Medulla oblongata (tissue), 1 donor: ENCODE results near the gene NR6A1.

Experiments
- DNase-seq: peaks from one replicate; pipeline ENCODE4 v3.0.0-alpha.2; 2015; ENCODE audit errors: extremely low spot score

The NR6A1 gene

DNA sequence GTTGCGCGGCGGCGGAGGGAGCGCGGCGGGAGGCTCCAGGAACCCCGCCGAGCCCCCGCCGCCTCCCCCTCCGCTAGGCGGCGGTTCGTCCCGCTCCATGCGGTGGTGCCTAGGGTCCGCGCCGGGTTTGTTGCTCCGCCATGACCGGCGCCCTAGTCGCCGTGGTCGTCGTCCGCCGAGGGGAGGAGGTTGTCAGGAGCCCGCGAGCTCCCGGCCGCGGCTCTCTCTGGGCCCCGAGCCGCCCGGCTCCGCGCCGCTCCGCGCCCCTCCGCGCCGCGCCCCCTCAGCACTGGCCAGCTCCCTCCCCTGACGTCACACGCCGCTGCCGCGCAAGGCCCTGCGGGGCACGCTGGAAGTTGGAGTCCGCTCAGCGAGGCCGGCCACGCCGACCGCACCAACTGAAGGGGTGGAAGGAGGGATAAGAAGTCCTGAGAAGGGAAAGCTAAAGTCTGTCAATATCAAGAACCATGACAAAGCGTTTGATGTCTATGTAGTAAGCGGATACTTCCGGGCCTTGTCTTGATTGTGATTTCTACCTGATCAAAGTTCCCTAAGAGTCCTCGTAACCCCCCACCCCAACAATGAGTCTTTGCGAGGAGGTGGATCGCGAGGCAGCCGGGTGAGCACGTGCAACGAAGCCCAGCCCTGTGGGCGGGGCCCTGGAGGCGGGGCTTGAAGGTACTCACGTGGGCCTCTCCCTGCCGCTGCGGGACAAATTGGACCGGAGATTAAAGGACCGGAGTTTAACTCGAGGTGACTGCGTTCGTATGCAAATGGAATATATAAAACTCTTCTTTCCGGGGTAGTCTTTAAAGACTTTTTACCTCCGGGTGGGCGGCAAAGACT is at the start of gene NR6A1:
Gene NR6A1 (minus strand): TSS at position 291 of the 846 bp plus-strand sequence.
- peak; percentile 98 for DNase-seq

DNA sequence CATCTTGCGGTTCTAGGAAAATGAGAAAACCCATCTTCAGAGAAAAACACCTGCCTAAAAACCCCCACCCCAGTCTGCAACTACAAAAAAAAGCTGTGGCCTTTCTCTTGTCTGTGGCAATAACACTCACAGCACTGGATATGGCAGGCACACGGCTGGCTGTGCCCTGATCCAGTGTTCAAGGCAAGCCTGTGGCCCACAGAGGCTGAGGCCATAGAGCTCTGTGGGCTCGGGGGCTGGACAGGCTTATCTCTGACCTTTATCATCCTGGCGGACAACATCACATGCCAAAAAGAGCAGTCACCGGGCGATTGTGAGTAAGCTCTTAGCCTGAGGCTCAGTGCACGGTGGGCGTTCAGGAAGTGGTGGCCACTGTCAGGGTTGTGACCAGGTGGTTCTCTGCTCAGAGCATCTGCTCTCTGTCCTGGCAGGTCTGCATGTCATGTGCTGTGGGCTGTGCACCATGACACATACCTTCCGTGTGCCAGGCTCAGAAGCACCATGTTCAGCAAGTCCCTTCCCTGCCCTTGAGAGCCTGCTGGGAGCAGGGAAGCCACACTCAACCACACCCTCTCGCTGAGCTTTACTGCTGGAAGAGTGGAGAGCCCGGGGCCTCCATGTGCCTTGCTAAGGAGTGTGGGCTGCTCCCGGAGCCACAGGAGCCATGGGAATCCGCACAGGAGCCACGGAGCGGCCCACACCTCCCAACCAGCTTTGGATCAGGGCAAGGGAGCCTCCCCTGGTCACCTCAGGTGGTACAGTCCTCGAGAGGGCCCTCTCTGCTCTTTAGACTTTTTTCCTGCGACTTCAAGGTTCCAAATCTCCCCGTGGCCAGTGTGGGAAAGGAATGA is 47.5 kb upstream of the NR6A1 start:
- no peak for DNase-seq

DNA sequence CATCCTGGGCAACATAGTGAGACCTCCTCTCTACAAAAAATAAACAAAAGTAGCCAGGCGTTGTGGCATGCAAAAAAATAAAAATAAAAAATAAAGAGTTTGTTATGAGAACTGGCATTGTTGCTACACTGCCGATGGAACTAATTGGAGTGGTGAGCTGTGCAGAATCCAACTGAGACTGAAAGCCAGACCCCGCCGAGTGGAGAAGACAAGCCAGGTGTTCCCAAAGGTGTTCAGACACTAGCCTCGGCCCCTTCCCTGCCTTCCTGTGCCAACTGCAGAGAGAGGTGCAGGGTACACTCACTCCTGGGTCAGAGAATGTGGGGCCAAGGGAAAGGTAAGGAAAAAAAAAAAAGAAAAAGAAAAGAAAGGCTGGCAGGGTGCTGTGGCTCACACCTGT is 44.5 kb upstream of the NR6A1 start:
- DNase-seq: no peak

DNA sequence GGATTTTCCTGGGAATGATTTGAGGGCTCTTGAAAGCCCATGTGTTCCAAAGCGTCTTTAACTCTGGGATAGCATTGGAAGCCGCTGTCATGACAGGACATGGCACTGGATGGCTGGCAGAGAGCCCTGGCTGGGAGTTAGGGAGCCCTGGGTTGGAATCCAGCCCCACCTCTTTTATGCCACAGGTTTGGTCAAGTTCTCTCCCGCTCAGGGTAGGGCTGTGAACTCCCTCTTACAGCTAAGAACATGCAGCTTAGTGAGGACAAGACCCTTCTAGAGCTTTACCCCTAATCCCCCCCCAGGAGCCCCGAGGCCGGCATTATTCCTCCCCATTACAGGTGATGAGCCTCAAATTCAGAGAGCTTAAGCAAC is 43.0 kb upstream of the NR6A1 start:
- no peak for DNase-seq

DNA sequence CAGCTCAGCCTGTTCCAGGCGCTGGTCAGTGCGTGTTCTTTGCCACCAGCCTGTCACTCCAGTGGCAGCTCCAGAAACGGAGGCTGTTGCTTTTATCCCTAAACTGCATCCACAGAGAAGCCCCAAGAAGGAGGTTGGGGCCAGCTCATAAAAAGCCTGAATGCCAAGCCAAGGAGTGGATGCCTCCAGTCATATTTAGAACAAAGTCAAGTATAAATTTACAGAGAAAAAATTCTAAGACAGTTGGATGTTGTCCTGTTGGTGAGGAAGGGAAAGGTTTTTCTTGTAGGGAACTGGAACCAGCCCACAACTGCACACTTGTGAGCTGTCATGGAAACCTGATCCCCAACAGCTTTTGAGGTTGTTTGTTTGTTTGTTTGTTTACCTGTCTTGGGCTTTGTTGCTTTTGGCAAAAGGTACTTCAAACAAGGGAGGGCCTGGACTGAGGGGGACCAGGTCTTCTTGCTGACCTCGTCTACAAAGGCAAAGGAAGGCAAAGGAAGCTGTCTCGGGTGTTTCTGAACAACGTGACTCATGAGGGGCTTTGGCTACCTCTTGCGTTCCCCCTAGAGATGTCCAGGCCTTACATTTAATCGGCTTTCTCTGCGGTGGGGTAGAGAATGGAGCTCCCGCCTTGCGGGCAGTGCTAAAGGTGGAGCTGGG is 42.5 kb upstream of the NR6A1 start:
- DNase-seq: no peak

DNA sequence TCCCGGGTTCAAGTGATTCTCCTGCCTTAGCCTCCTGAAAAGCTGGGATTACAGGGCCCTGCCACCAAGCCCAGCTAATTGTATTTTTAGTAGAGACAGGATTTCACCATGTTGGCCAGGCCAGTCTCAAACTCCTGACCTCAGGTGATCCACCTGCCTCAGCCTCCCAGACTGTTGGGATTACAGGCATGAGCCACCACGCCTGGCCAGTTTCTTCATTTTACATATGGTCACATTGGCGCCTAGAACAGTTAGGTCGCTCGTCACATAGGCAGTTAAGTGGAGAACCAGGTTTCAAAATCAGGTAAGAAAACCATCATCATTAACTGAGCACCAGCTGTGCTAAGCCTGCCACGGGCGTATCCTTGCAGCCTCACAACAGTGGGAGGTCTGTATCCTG is 41.9 kb upstream of the NR6A1 start:
- no peak for DNase-seq

DNA sequence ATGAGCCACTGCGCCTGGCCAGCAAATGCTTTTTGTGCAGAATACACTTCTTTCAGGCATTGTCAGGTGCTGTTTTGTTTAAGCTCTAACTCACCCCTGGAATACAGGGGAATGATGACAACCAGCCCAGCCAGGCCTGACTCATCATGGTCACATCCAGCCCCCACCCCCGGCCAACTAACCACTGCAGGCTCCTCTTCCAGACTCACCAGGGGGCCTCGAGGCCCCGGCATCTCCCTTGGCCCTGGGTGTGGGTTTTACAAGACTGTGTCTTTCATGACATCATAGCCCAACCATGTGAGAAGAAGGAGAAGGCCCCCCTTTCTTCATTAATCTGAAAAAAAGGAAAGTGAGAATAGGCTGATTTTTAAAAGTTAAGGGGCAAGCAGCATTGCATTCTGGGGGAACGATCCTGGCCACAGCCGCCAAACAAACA is 41.3 kb upstream of the NR6A1 start:
- no peak for DNase-seq

DNA sequence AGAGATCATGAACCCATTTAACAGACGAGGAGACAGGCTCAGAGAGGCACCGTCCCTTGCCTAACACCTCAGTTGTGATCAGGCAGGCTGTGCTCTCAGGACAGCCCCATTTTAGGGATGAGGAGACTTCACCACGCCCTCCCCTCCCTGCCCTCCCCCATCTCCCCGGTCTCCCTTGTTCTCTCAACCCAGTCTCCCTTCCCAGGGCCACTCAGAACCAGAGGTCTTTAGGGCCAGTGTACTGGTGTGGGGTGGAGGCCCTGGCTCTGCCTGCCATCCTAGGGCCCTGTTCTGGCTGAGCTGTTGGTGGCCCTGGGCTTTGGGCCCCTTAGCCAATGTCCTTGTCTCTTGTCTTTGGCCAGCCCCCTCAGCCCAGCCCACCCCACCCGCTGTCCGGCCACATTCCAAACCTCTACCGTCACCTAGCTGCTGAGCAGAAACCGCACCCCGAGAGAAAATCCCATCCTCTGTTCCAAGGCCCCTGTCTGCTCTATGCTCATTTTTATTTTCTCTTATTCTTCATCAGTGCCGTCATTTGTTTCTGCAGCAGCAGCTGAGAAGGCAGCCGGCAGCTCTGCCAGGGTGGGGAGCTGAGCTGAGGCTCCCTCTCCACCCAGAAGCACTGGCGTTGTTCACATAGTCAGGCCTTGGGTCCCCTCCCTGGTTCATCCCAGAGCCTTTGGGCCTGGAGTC is 39.7 kb upstream of the NR6A1 start:
- DNase-seq: no peak

DNA sequence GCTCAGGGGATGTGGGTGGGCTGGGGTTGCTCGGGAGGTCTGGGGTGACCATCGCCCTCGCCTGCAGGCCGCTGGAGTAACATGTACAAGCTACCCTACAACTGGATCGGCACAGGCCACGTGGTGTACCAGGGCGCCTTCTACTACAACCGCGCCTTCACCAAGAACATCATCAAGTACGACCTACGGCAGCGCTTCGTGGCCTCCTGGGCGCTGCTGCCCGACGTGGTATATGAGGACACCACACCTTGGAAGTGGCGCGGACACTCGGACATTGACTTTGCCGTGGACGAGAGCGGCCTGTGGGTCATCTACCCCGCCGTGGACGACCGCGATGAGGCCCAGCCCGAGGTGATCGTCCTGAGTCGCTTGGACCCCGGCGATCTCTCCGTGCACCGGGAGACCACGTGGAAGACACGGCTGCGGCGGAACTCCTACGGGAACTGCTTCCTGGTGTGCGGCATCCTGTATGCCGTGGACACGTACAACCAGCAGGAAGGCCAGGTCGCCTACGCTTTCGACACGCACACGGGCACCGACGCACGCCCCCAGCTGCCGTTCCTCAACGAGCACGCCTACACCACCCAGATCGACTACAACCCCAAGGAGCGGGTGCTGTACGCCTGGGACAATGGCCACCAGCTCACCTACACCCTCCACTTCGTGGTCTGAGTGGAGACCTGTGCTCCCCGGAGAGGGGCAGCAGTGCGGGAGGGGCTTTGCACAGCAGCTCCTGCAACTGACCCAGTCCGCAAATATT is 38.8 kb upstream of the NR6A1 start:
- DNase-seq: no peak

DNA sequence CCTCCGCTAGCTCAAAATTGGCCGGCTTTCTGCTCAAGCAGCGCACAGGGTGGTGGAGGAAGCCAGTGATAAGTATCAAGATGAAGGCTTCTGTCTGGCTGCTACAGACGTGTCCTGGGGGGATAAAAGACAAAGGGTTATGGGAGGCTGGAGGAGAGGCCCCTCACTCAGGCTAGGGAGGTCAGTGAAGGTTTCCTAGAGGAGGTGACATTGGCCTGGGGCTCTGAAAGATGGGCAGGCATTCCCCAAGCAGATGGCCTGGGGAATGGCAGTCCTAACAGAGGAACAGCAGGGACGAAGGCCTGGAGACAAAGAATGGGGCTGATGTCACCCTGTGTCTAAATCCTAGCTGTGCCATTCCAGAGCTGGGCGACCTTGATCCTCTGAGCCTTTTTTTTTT is 38.1 kb upstream of the NR6A1 start:
- no peak for DNase-seq

DNA sequence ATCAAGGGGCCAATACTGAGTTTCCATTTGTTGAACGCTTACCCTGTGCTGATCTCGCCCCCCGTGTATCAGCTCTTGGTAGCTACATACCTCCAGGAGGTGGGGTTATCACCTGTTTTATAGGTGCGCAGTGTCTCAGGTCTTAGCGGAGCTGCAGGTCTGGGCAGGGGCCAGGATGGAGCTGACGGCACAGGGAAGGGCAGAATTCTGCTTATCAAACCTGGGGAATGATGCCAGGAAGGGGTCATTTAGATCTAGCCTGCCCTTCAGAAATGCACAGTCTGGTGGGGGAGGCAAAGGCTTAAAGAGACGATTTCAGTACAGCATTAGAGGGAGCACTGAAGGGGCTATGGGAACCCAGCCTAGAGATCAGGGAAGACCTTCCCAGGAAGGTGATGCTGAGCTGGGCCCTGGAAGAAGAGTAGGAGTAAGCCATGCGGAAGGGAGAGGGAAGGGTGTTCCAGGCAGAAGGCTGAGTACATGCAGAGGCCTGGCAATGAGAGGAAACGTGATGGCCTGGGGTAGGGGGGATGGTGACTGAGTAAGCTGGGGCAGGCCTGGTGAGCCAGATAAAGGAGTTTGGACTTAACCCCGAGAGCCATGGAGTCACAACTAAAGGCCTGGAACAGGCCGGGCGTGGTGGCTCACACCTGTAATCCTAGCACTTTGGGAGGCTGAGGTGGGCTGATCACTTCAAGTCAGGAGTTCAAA is 37.3 kb upstream of the NR6A1 start:
- no peak for DNase-seq

DNA sequence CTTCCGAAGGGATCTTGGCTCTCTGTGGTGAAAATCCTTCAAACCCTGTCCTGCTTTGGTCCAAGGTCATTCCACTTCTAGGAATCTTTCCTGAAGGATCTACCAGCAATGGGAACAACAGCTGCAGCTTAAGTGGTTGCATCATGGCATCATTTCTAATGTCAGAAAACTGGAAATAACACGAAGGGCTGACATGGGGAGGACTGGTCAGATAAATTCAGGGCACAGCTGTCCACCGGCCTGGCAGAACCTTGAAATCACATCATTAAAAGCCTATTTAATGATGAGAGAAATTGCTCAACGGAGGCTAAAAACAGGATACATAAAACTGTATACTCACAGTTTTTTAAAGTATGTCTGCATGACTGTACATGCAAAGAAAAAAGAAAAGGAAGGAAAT is 34.1 kb upstream of the NR6A1 start:
- no peak for DNase-seq

DNA sequence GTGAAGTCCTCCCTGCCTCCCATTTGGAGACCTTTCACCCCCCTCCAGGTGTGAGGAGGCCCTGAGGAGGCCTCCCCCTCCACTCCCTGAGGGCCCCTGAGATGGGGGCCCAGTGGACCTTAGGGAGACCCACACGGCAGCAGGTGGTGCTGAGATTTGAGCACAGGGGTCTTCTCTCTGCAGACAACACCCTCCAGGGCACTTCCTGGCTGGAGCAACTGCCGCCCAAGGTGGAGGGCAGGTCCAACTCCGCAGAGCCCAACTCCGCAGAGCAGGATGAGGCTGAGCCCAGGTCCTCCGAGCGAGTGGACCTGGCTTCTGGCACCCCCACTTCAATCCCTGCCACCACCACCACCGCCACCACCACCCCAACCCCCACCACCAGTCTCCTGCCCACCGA is 32.8 kb upstream of the NR6A1 start:
- no peak for DNase-seq

DNA sequence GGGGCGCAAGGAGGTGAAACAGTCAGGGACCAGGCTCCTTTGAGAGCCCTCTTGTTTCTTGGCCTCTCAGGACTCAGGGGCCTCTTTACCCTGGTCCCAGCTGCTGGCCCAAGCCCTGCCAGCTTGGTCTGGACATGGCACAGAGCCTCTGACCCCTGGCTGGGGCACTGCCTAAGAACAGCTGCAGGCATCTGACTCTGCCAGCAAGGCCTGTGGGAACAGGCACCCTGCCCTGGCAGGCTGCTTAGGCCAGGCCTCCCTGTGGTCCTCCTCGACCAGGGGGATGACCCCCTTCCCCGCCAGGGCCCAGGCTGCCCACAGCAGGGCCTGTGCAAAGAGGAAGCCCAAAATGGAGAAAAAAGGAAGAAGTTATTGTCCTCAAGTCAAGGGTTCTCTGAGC is 31.3 kb upstream of the NR6A1 start:
- DNase-seq: no peak

DNA sequence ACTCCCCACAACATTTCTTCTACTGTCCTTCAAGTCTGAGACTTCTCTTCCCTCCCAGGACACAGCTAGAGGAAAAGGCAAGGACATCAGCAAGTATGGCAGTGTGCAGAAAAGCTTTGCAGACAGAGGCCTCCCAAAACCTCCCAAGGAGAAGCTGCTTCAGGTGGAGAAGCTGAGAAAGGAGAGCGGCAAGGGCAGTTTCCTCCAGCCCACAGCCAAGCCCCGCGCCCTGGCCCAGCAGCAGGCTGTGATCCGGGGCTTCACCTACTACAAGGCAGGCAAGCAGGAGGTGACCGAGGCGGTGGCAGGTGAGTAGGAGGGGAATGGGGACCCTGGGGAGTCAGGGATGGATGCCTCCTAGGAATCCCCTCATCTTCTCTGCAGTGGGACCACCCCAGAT is 30.2 kb upstream of the NR6A1 start:
- DNase-seq: no peak

DNA sequence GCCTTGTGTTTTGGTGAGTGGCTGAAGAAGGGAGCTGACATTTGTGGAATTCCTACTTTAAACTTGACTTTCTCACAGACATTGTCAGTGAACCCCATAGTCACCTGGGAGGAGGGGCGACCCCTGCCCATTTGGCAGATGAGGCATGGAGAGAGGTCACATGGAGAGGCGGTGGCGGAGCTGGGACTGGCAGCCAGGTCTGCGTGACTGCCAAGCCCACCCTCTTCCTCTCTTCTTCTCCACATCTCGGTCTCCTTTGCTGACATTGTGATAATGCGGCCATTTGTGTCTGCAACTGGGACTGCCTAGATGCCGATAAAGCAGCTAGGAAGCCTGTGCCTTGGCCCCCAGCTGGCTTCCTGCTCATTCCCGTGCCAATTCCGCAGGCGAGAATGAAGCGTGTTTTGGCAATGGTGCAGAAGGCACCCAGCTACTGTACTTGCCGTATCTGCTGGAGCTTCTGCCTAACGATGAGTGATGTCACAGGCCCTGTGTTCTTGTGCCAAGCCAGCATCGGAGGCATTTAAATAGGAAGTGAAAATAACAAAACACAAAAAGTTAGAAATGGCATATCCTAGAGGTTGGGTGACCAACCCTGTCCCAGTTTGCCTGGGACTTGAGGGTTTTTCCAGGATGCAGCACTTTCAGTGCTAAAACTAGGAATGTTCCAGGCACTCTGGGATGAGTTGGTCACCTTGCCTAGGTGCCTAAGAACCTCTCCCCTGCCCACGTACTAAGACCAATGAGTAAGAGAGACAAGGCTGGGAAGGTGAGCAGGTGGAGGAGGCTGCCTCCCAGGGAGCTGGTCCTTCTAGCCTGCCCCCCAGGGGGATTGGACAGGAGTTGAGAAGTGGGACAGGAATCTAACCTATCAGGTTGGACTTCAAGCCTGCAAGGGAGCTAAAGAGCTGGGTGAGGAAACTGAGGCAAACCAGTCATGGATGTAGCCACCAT is 29.5 kb upstream of the NR6A1 start:
- peak; percentile 70 for DNase-seq

DNA sequence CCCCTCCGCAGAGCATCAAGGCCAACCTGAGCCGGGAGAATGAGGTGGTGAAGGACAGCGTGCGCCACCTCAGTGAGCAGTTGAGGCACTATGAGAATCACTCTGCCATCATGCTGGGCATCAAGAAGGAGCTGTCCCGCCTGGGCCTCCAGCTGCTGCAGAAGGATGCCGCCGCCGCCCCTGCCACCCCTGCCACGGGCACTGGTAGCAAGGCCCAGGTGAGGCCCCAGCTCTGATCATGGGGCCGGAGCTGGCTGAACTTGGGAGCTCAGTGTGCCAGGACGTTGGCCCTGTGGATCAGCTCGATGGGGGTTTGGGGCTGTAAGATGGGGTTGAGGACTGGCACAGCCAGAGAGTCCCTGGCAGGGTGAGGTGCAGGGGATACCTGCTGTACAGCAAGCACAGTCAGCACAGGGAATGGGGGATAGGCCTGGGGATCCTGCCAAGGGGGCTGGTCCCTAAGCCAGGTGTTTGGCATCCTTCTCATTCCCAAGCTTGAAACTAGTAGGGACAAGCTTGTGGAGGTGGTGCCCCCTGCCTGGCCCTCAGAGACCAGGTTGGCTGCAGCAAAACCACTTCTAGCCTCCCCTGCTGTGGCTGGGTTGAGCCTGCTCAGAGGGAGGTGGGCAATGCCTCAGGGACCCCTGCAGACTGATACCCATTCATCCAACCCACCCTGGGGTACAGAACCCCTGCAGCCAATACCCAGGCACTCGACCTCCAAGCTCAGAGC is 28.3 kb upstream of the NR6A1 start:
- DNase-seq: no peak

DNA sequence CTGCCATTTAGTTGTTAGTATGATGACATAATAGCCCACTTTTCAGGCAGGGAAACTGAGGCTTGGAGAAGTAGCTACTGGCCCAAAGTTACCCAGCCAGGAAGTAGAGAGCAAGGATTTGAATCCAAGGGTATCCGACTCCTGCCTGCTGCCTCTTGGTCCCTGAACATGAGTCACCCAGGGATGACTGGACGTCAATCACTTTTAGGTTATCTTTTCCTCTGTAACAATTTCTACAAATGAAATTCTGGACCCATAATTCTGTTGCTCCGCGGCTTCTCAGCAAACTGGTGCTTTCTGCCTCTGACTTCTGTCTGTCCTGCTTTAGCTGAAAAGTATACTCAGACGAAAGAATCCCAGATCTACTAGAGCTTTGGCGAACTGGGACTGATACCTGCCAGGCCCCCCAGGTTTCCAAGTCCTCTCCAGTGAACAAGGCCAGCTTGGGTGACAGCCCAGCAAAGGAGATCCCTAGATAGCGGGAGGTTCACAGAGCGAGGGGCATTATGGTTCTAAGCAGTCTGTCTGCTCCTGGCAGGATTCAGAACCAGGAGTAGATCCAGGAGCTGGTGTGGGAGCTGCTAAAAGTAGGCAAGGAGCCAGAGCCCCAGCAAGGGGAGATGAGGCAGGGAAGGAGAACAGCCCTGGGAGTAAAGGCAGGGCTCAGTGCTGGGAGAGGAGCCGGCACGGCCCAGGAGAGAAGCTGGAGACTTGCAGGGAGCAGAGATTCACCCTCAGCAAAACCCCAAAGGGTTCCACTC is 26.4 kb upstream of the NR6A1 start:
- DNase-seq: no peak
